ENCODE results near the gene PRKG1.

DNA sequence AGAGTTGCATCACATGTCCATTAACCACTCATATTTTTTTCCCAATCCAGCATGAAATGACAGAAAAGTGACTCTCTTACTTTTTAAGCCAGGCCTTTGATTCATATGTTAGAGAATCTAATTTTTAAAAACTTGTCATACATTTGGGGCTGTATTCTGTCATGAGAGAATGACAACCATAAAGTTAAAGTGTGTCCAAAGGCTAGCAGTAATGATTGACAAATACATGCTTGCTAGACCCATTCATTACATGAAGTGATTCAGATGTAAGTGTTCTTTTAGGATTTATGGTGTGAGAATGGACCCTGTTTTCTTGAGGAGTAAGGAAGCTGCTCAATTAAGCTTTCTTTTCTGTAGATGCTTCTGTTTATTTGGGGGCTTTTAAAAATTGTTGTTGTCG, 549.7 kb downstream of the PRKG1 start:
- TF ChIP-seq POLR2A (IDR thresholded peaks at IDR 0.05; ENCODE audit: low read depth, low read length) (no peak), POU2F2 (IDR thresholded peaks at IDR 0.05; ENCODE audit: low read depth, low read length) (no peak), TAF1 (IDR thresholded peaks at IDR 0.05; ENCODE audit: low read depth, low read length) (no peak)

Data from GM12891 (cell line).